Nephron (organoid): ENCODE results near the gene ITPA.
A peak's percentile ranks its signal among the peaks of the same experiment; 100 is the strongest.

Source experiments
- H3K27ac Mint-ChIP-seq, 3 experiments: 2 replicates each; pipeline ENCODE4 v1.8.0; 2020; ENCODE audit warnings: mixed read lengths in 3 of 3, mild to moderate bottlenecking in 2 of 3, moderate library complexity in 1 of 3
- H3K27me3 Mint-ChIP-seq: 2 replicates; pipeline ENCODE4 v1.8.0; 2021; ENCODE audit warnings: low read depth, mild to moderate bottlenecking, moderate library complexity, mixed read lengths
- H3K36me3 Mint-ChIP-seq: 2 replicates; pipeline ENCODE4 v1.8.0; 2020; ENCODE audit warnings: low read depth, mixed read lengths
- H3K4me1 Mint-ChIP-seq: 2 replicates; pipeline ENCODE4 v1.8.0; 2020; ENCODE audit warnings: mixed read lengths
- H3K4me3 Mint-ChIP-seq, 3 experiments: 2 replicates each; pipeline ENCODE4 v1.8.0; 2020; ENCODE audit warnings: mild to moderate bottlenecking in 3 of 3, mixed read lengths in 3 of 3, moderate library complexity in 2 of 3
- H3K9me3 Mint-ChIP-seq: 2 replicates; pipeline ENCODE4 v1.8.0; 2020; ENCODE audit warnings: mixed read lengths
- TF ChIP-seq, protein P1 (sequence below), 3 experiments: fragments of 200-600 bp; sonication (generic); IDR thresholded peaks; one replicate each; pipeline ENCODE4 v1.5.0; 2021; ENCODE audit warnings: antibody characterized with exemption in 3 of 3; ENCODE audit not compliant: unreplicated experiment in 3 of 3

Gene ITPA

DNA sequence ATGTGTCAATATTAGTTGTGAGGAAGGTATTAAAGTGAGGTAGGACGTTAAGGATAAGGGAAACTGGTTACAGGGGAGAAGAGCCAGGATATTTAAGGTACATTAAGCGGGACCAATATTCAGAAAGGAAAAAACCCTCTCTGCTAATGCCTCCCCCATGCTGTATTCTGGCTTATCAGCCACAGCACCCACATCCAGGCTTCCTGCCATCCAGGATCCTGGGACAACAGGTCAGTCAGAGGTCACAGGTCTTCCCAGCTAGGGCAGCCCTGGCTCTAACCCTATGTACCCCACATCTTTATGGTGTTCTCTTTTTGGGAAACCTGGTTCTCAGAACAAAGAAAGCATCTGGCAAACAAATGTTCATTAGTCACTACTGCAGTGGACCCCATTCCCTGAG lies 10.1 kb upstream of the ITPA start:
- Mint-ChIP-seq H3K27me3 (no peaks in the 10 kb centered on the region), H3K27ac (peak overlapping the region in 1 of 3 experiments; percentile 36), H3K4me3 (peak overlapping the region; percentile 42 to 67 (median 61)), H3K9me3 (no peaks in the 10 kb centered on the region), H3K4me1 (peaks cover 5% of the 10 kb centered on the region), H3K36me3 (peaks cover 44% of the 10 kb centered on the region)
- TF ChIP-seq, protein P1, sequence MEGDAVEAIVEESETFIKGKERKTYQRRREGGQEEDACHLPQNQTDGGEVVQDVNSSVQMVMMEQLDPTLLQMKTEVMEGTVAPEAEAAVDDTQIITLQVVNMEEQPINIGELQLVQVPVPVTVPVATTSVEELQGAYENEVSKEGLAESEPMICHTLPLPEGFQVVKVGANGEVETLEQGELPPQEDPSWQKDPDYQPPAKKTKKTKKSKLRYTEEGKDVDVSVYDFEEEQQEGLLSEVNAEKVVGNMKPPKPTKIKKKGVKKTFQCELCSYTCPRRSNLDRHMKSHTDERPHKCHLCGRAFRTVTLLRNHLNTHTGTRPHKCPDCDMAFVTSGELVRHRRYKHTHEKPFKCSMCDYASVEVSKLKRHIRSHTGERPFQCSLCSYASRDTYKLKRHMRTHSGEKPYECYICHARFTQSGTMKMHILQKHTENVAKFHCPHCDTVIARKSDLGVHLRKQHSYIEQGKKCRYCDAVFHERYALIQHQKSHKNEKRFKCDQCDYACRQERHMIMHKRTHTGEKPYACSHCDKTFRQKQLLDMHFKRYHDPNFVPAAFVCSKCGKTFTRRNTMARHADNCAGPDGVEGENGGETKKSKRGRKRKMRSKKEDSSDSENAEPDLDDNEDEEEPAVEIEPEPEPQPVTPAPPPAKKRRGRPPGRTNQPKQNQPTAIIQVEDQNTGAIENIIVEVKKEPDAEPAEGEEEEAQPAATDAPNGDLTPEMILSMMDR (IDR thresholded peaks at IDR 0.05; ENCODE audit: unreplicated experiment in 3 of 3), result no peak

DNA sequence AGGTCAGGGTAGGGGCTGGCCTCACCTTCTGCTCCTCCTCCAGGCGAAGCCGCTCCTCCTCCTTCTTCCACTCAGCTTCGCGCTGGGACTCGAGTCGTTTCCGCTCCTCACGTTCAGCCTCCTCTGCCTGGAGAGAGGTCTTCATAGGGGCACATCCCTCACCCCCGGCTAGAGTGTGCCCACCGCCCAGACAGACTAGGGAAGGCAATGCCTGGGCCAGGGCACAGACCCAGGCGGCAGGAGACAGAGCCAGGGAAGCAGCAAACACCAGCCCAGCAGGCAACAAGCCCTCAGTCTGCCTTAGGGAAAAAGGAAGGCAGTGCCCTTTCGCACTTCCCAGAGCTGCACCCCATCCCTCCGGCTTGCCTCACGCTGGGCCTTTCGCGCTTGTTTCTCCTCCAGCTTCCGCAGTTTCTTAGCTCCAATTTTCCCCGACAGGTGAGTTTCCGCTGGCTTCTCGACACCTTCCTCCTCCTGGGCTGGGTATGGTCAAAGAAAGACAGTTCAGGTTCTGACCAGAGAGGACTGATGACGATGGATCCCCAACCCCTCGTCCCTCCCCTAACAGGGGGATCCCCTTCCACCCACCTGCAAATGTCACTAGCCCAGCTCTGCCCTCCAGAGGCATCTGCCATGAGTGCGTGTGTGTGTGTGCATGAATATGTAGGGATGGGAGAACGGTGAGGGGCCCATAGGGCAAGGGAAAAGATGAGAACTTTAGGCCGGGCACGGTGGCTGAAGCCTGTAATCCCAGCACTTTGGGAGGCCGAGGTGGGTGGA lies 9.1 kb upstream of the ITPA start:
- H3K36me3 Mint-ChIP-seq, result peaks cover 43% of the 10 kb centered on the region
- H3K4me3 Mint-ChIP-seq, result no peak overlapping the region
- no peak overlapping the region for H3K27ac Mint-ChIP-seq
- peaks cover 10% of the 10 kb centered on the region for H3K4me1 Mint-ChIP-seq
- no peaks in the 10 kb centered on the region for H3K27me3 Mint-ChIP-seq
- TF ChIP-seq, protein P1 (IDR thresholded peaks at IDR 0.05; ENCODE audit: unreplicated experiment in 3 of 3), result no peak
- H3K9me3 Mint-ChIP-seq, result no peaks in the 10 kb centered on the region

DNA sequence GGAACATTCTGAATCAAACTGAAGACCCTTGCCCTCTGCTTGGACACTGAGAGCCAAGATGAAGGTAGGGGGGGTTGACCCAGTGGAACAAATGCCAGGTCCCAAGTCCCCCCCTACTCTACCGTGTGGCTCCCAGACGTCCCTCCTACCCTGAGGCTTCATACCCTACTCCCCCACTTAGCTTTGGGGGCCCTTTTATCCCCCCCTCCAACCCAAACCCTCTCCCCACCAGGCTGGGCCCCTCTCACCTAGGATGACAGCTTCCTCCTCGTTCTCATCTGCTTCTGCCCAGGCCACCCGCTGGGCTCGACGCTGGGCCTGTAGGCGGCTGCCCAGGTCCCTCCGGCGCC lies 6.4 kb upstream of the ITPA start:
- Mint-ChIP-seq H3K36me3 (peaks cover 26% of the 10 kb centered on the region), H3K4me3 (peak overlapping the region; percentile 60 to 97 (median 63)), H3K4me1 (peaks cover 10% of the 10 kb centered on the region), H3K27me3 (no peaks in the 10 kb centered on the region), H3K9me3 (no peaks in the 10 kb centered on the region), H3K27ac (no peak overlapping the region)
- TF ChIP-seq, protein P1 (IDR thresholded peaks at IDR 0.05; ENCODE audit: unreplicated experiment in 3 of 3), result no peak

DNA sequence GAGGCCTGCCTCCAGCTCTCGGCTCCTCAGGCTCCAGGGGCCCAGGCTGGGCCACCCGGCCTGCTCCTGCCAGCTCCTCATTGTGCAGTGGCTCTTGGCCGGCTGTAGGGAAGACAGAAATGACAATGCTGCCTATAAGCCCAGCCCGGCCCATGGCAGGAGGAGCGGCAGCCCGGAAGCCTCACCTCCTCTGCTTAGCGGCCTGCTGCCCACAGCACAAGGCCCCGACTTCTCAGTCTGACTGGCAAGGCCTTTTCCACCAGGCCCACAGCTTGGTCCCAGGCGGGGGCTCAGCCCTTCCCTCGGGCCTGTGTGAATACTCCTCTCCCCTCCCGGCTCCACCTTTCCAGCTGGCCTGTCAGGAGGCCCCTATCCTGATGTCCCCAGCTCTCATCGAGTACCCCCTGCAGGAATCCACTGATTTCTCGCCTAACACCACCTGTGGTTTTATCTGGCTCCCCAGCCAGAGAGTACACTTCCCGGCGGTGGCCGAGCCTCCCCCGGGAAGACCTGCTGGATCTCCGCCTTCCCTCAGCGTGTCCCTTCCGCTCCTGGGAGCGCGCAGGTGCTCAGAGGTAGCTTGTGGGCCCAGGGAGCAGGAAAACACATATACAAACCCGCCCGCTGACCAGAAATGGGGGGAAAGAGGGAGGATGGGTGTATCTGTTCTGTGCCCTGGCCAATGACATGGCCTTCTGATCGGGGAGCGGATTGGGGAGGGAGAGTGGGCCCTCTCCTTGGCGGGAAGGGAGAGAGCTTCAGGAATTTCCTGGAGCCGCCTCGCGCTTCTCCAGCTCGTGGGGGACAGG lies 5.8 kb upstream of the ITPA start:
- peaks cover 25% of the 10 kb centered on the region for H3K36me3 Mint-ChIP-seq
- H3K4me3 Mint-ChIP-seq, result peak overlapping the region; percentile 94 to 97 (median 97)
- H3K9me3 Mint-ChIP-seq, result no peaks in the 10 kb centered on the region
- H3K27ac Mint-ChIP-seq, result peak overlapping the region; percentile 91 to 96 (median 92)
- H3K27me3 Mint-ChIP-seq, result no peaks in the 10 kb centered on the region
- peaks cover 11% of the 10 kb centered on the region for H3K4me1 Mint-ChIP-seq
- TF ChIP-seq, protein P1 (IDR thresholded peaks at IDR 0.05; ENCODE audit: unreplicated experiment in 3 of 3), result no peak

DNA sequence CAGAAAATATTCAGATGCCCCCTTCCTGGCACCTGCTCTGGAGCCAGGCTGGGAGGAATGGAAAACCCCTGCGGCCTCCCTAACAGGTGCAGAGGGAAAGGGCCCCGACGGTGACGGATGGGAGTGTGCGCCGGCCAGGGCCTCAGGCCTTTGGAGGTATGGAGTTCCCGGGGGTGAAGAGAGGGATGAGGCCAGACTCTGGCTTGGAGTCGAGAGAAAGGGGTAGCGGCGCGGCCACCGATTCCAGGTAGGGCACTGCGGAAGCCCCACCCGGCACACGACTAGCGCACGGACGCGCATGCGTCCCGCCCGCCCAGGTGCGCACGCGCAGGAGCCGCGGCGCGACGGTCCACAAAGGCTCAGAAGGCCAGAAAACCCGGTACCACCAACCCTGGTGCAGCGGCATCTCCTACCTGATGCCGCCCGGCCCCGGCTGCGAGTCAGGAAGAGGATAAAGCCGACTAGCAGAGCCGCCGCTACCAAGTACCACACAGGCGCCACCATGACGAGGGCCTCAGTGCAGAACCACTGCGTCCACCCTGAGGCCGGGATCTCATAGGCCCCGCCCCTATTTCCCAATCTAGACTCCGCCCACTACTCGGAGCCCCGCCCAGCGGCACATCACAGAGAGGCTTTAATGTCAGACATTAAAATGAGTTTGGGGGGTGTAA lies 5.0 kb upstream of the ITPA start, which contains the start of gene DDRGK1:
DDRGK1 (minus strand) TSS at position 559 of the 671 bp plus-strand sequence; CDS start at position 504, 55 bp downstream.
- H3K27ac Mint-ChIP-seq, result peak within 1 kb of the TSS; percentile 91 to 96 (median 92)
- TF ChIP-seq, protein P1 (IDR thresholded peaks at IDR 0.05; ENCODE audit: unreplicated experiment in 3 of 3), result no peak
- no peaks in the 10 kb centered on the region for H3K27me3 Mint-ChIP-seq
- H3K4me3 Mint-ChIP-seq, result peak within 1 kb of the TSS; percentile 94 to 97 (median 97)
- peaks cover 18% of the 10 kb centered on the region for H3K36me3 Mint-ChIP-seq
- H3K9me3 Mint-ChIP-seq, result no peaks in the 10 kb centered on the region
- H3K4me1 Mint-ChIP-seq, result peaks cover 16% of the 10 kb centered on the region
